Stimulated activated CD4-positive, alpha-beta T cell treated with anti-CD3 and anti-CD28 coated beads, Interleukin-15, amount 100 ng/mL, for 1 hour (primary cell): ENCODE measurements around the gene DKC1.
"Not testable (repeated sequence)": the region's sequence is repeated elsewhere in the genome, so short reads cannot be mapped to it uniquely, and the experiment has no call there.

ENCODE experiments used
- DNase-seq, 2 donors: peaks; one replicate each; pipeline ENCODE4 v3.0.0-alpha.2; 2020; ENCODE audit warnings: low read depth in 1 of 2, low spot score in 1 of 2

DKC1 gene

GRCh38 chrX:154818916-154819770 is 56.5 kb downstream of the DKC1 start:
- DNase-seq = no peak

- no peak for DNase-seq
These were observed 57.2 kb downstream of the DKC1 start for GRCh38 chrX:154819771-154820341.

GRCh38 chrX:154821523-154821922 is 58.9 kb downstream of the DKC1 start:
- DNase-seq = no peak

- no peak for DNase-seq
These were observed 59.4 kb downstream of the DKC1 start for GRCh38 chrX:154822029-154822428.

GRCh38 chrX:154824638-154825037 is 62.0 kb downstream of the DKC1 start:
- no peak for DNase-seq

- DNase-seq = not testable (repeated sequence)
These were observed 62.9 kb downstream of the DKC1 start for GRCh38 chrX:154825586-154825985.
